Spleen (tissue), 7 donors: ENCODE results near the gene TRAPPC12.

Experiments
- CTCF ChIP-seq, 11 experiments: fragments of 200-600 bp in 7 of 11; fragments of 450-650 bp in 4 of 11; sonication (generic) in 4 of 11; IDR thresholded peaks in 8 of 11; conservative IDR thresholded peaks in 3 of 11; 1 replicate in 7 of 11; 2 replicates in 4 of 11; pipeline versions ENCODE4 v1.4.0 to v1.8.0; 2016 to 2021; ENCODE audit warnings: antibody characterized with exemption in 11 of 11, inconsistent platforms in 4 of 11, mild to moderate bottlenecking in 1 of 11
- POLR2A ChIP-seq, 3 donors: fragments of 450-650 bp; IDR thresholded peaks; one replicate each; pipeline ENCODE4 v1.5.1; 2017; ENCODE audit warnings: antibody characterized with exemption in 3 of 3, mild to moderate bottlenecking in 1 of 3
- POLR2AphosphoS5 ChIP-seq, 3 donors: sonication (generic); formaldehyde crosslinking; IDR thresholded peaks; one replicate each; pipeline ENCODE4 v1.5.1; 2017; ENCODE audit warnings: antibody characterized with exemption in 3 of 3
- donor health status: DM: no; HTN: no; CAD: no; lungs with moderate emphysema.
- donor health status: DM: no; HTN: no; CAD: no.
- donor health status: DM: no; HTN: no; CAD: no.

DNA sequence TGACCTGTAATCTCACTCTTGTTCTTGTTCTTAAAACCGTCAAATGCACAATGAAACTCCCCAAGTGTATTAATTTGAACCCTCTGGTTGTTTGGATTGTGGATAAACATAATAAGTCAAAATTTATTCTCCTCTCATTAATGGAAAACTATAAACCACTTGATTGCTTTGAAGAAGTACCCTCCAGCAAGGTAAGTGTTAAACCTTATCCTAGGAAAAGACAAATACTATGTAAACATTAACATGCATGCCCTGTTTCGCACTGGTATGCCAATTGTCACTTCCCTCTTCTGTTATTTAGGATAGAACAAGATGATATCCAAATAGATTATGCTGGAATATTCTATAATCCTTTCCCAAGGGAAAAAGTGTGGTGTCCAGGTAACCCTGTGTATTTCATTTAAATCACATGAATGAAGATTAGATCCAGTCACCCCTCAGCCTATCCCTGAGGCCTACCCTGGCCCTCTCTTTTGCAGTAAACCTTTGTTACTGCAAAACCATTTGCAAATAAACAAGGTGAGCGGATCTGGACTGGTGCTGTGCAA is 138.5 kb downstream of the TRAPPC12 start:
- TF ChIP-seq CTCF (IDR thresholded peaks at IDR 0.05 in 8 of 11, conservative IDR thresholded peaks at IDR 0.05 in 3 of 11) (no peak), POLR2AphosphoS5 (IDR thresholded peaks at IDR 0.05) (no peak), POLR2A (IDR thresholded peaks at IDR 0.05) (no peak)
